Measurements from ENCODE around the gene TBC1D9B.

DNA sequence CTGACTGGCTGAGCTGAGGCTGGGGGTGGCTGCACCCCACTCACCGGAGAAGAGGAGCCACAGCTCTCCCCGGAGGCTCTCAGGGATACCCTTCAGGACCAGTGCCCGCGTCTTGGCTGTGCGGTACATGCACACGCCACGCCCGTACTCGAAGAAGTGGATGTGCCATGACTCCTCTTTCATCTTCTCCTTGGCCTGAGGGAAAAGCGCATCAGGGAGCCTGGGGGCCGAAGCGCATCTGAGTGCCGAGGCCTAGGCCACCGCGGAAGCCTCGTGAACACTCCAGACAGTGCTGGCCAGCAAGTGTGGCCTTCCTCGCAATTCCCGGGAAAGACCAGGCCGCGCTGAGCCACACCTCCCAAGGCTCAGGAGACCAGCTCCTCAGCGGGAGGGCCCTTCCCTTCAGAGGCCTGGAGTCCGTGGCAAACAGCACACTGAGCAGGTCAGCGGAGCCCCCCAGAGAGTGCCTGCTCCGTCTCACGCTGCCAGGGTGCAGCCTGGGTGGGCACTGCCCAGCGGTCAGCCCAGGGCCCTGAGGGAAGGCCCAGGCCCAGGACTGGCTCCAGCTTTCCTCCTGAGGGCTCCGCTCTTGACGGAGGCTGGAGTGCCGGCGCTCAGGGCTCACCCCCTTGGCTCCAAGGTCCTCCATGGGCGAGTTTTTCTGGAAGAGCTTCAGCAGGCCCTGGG lies 28.6 kb downstream of the TBC1D9B start:
- TF ChIP-seq, protein P1, sequence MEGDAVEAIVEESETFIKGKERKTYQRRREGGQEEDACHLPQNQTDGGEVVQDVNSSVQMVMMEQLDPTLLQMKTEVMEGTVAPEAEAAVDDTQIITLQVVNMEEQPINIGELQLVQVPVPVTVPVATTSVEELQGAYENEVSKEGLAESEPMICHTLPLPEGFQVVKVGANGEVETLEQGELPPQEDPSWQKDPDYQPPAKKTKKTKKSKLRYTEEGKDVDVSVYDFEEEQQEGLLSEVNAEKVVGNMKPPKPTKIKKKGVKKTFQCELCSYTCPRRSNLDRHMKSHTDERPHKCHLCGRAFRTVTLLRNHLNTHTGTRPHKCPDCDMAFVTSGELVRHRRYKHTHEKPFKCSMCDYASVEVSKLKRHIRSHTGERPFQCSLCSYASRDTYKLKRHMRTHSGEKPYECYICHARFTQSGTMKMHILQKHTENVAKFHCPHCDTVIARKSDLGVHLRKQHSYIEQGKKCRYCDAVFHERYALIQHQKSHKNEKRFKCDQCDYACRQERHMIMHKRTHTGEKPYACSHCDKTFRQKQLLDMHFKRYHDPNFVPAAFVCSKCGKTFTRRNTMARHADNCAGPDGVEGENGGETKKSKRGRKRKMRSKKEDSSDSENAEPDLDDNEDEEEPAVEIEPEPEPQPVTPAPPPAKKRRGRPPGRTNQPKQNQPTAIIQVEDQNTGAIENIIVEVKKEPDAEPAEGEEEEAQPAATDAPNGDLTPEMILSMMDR (conservative IDR thresholded peaks at IDR 0.05 in 1 of 2, IDR thresholded peaks at IDR 0.05 in 1 of 2; ENCODE audit: extremely low read depth in 1 of 2, insufficient read depth in 1 of 2, low read depth in 1 of 2, low read length in 2 of 2): no peak
- TF ChIP-seq EZH2 (IDR thresholded peaks at IDR 0.05; ENCODE audit: borderline replicate concordance, low read length): no peak
